PC-3 (cell line): ENCODE data around the gene FHIP1B. TPM values are rescaled to one million over a fixed set of nuclear protein-coding genes. Genes with fewer than 3 reads are reported as not detected.

Source experiments
- ATAC-seq: fragments of 200-7000 bp; cut with Tn5 transposase; 2 replicates; pipeline ENCODE4 v1.9.1; 2020; ENCODE audit warnings: mild to moderate bottlenecking, moderate library complexity
- BruUV-seq: library from RNA; stranded (reverse); fragments of 400-500 nt; replicated peaks from 2 replicates; lab custom pipeline; 2021; lab: Mats Ljungman, UMichigan
- CTCF ChIA-PET: fragments of 300-600 bp; sonication (Branson Sonifier 250); formaldehyde crosslinking; loops from one replicate; lab custom pipeline; 2022; ENCODE audit warnings: antibody characterized with exemption; lab: Charles Lee
- POLR2A ChIA-PET: fragments of 300-600 bp; sonication (Branson Sonifier 250); formaldehyde crosslinking; loops from one replicate; lab custom pipeline; 2022; ENCODE audit warnings: antibody characterized with exemption; ENCODE audit not compliant: unreplicated experiment; lab: Charles Lee
- DNase-seq: peaks from one replicate; pipeline ENCODE4 v3.0.0-alpha.2; 2015
- H2AFZ ChIP-seq: fragments of 300-600 bp; sonication (generic); 2 replicates; pipeline ENCODE4 v1.6.0; 2016; ENCODE audit warnings: antibody characterized with exemption, low read length
- H3F3A ChIP-seq: fragments of 300-600 bp; sonication (generic); one replicate; pipeline ENCODE4 v1.6.0; 2017; ENCODE audit warnings: antibody characterized with exemption, low read length, control low read depth, mild to moderate bottlenecking; ENCODE audit not compliant: unreplicated experiment
- H3K27ac ChIP-seq: fragments of 300-600 bp; sonication (generic); 2 replicates; pipeline ENCODE4 v1.5.1; 2016; ENCODE audit warnings: mild to moderate bottlenecking, low read length
- H3K27me3 ChIP-seq: fragments of 300-600 bp; sonication (generic); 2 replicates; pipeline ENCODE4 v1.6.1; 2016; ENCODE audit warnings: low read length, mixed read lengths
- H3K36me3 ChIP-seq: fragments of 300-600 bp; sonication (generic); 2 replicates; pipeline ENCODE4 v1.6.1; 2016; ENCODE audit warnings: low read depth, mixed run types, low read length, mixed read lengths
- H3K4me1 ChIP-seq: fragments of 300-600 bp; sonication (generic); 2 replicates; pipeline ENCODE4 v1.5.1; 2016; ENCODE audit warnings: low read length; ENCODE audit not compliant: insufficient read depth
- H3K4me2 ChIP-seq: fragments of 300-600 bp; sonication (generic); 2 replicates; pipeline ENCODE4 v1.6.0; 2016; ENCODE audit warnings: low read length
- H3K4me3 ChIP-seq: fragments of 300-600 bp; sonication (generic); 2 replicates; pipeline ENCODE4 v1.5.1; 2016; ENCODE audit warnings: mild to moderate bottlenecking, low read length, mixed read lengths
- H3K79me2 ChIP-seq: fragments of 300-600 bp; sonication (generic); 2 replicates; pipeline ENCODE4 v1.6.1; 2017; ENCODE audit warnings: low read length, mixed read lengths
- H3K9ac ChIP-seq: fragments of 300-600 bp; sonication (generic); 2 replicates; pipeline ENCODE4 v1.6.0; 2016; ENCODE audit warnings: mild to moderate bottlenecking, low read length
- H3K9me2 ChIP-seq: fragments of 300-600 bp; sonication (generic); replicated peaks from 2 replicates; pipeline ENCODE4 v1.6.1; 2016; ENCODE audit warnings: mixed run types, low read length, mixed read lengths
- H3K9me3 ChIP-seq: fragments of 300-600 bp; sonication (generic); 2 replicates; pipeline ENCODE4 v1.6.1; 2016; ENCODE audit warnings: low read length, mixed read lengths
- H4K20me1 ChIP-seq: fragments of 300-600 bp; sonication (generic); 2 replicates; pipeline ENCODE4 v1.6.1; 2016; ENCODE audit warnings: low read length, mixed read lengths
- CTCF ChIP-seq: fragments of 300-600 bp; sonication (generic); conservative IDR thresholded peaks from 2 replicates; pipeline ENCODE4 v1.5.1; 2017; ENCODE audit warnings: antibody characterized with exemption, low read depth, mild to moderate bottlenecking, low read length
- EZH2 ChIP-seq: fragments of 300-600 bp; sonication (generic); IDR thresholded peaks from one replicate; pipeline ENCODE4 v1.6.1; 2017; ENCODE audit warnings: antibody characterized with exemption, mild to moderate bottlenecking, low read length; ENCODE audit not compliant: unreplicated experiment
- EZH2phosphoT487 ChIP-seq: fragments of 300-600 bp; sonication (generic); IDR thresholded peaks from 2 replicates; pipeline ENCODE4 v1.6.1; 2018; ENCODE audit warnings: mild to moderate bottlenecking, antibody characterized with exemption, low read length, borderline replicate concordance
- intact Hi-C: fragments of 100-400 bp; cut with micrococcal nuclease; formaldehyde crosslinking; loops from 2 replicates; pipeline ENCODE4 v1.9.0; 2023
- total RNA-seq: library from RNA; depleted of rRNA; stranded (reverse); fragments of >200 nt; gene quantifications from 2 replicates; pipeline ENCODE4 v1.2.3, GENCODE V29; 2014; rRNA removed

The FHIP1B gene
- total RNA-seq, 1 experiment from 2014 or later = 30.4 TPM

- Histone ChIP-seq H3K27ac (no peak overlapping the region), H3K9me2 (no peaks in the 10 kb centered on the region), H3K4me3 (no peak overlapping the region), H3K27me3 (peaks cover 8% of the 10 kb centered on the region), H3K4me1 (no peaks in the 10 kb centered on the region), H3K79me2 (no peaks in the 10 kb centered on the region), H3K9ac (no peak overlapping the region), H3K36me3 (no peaks in the 10 kb centered on the region), H4K20me1 (no peaks in the 10 kb centered on the region), H2AFZ (no peak overlapping the region), H3K4me2 (no peak overlapping the region), H3F3A (no peaks in the 10 kb centered on the region), H3K9me3 (no peaks in the 10 kb centered on the region)
- no peak for ATAC-seq
- intact Hi-C loops = no loop called here
- no peak for TF ChIP-seq EZH2phosphoT487
- TF ChIP-seq EZH2 = no peak
- no peak for TF ChIP-seq CTCF
- ChIA-PET POLR2A (no interaction called here), CTCF (no interaction called here)
- no peak for DNase-seq
- BruUV-seq = no TSS peak
These were observed 59.0 kb downstream of the FHIP1B start for GRCh38 chr11:6175440-6175839.

- H3K9me2 ChIP-seq = no peaks in the 10 kb centered on the region
- H4K20me1 ChIP-seq = no peaks in the 10 kb centered on the region
- no peak within 1 kb of the TSS for H3K27ac ChIP-seq
- no peak within 1 kb of the TSS for H3K4me3 ChIP-seq
- no peaks in the 10 kb centered on the region for H3K4me1 ChIP-seq
- ATAC-seq (no peak), DNase-seq (no peak)
- H3F3A ChIP-seq = no peaks in the 10 kb centered on the region
- no peak within 1 kb of the TSS for H3K4me2 ChIP-seq
- no peaks in the 10 kb centered on the region for H3K36me3 ChIP-seq
- no peaks in the 10 kb centered on the region for H3K9me3 ChIP-seq
- H3K9ac ChIP-seq = no peak within 1 kb of the TSS
- TF ChIP-seq EZH2 (no peak), EZH2phosphoT487 (no peak), CTCF (no peak)
- CTCF ChIA-PET = no interaction called here
- H3K79me2 ChIP-seq = no peaks in the 10 kb centered on the region
- intact Hi-C loops = no loop called here
- no TSS peak for BruUV-seq
- POLR2A ChIA-PET = no interaction called here
- H2AFZ ChIP-seq = no peak within 1 kb of the TSS
- peaks cover 26% of the 10 kb centered on the region for H3K27me3 ChIP-seq
These were observed 64.2 kb downstream of the FHIP1B start, which contains the start of gene OR52B2 for GRCh38 chr11:6170226-6170625. Gene OR52B2 (minus strand): TSS chr11:6170326. CDS start chr11:6170326, 0 bp downstream.

Other genes starting within 250 kb of the FHIP1B start
- not detected in 2 replicates for gene OR52L1, start 247.7 kb downstream of the FHIP1B start, total RNA-seq
- not detected in 2 replicates for gene OR56A4, start 227.7 kb downstream of the FHIP1B start, total RNA-seq
- not detected in 2 replicates for gene OR56A1, start 203.9 kb downstream of the FHIP1B start, total RNA-seq
- not detected in 2 replicates for gene OR56B4, start 127.0 kb downstream of the FHIP1B start, total RNA-seq
- not detected in 2 replicates for gene OR52B2, start 64.3 kb downstream of the FHIP1B start, total RNA-seq
- gene OR52W1, start 35.4 kb downstream of the FHIP1B start, total RNA-seq = not detected in 2 replicates
- gene C11orf42, start 29.1 kb downstream of the FHIP1B start, total RNA-seq = not detected in 2 replicates
- 0.51 TPM in 1 of 2 replicates, not detected in the other for gene CNGA4, start 4.5 kb upstream of the FHIP1B start, total RNA-seq
- gene CCKBR, start 25.2 kb upstream of the FHIP1B start, total RNA-seq = not detected in 2 replicates
- not detected in 2 replicates for gene CAVIN3, start 85.9 kb upstream of the FHIP1B start, total RNA-seq
- gene SMPD1, start 155.8 kb upstream of the FHIP1B start, total RNA-seq = 12.1 and 12.9 TPM in 2 replicates
- gene APBB1, start 184.5 kb upstream of the FHIP1B start, total RNA-seq = 17.5 and 24.7 TPM in 2 replicates
- 1.6 TPM in 1 of 2 replicates, not detected in the other for gene HPX, start 206.4 kb upstream of the FHIP1B start, total RNA-seq
- 20.3 and 24.7 TPM in 2 replicates for gene TRIM3, start 239.3 kb upstream of the FHIP1B start, total RNA-seq
- gene ARFIP2, start 246.7 kb upstream of the FHIP1B start, total RNA-seq = 57.2 and 65.2 TPM in 2 replicates
- gene TIMM10B, start 246.9 kb upstream of the FHIP1B start, total RNA-seq = 25.5 and 26.4 TPM in 2 replicates